DND-41 (cell line): ENCODE measurements around the gene BACH2.

Experiments
- ATAC-seq: fragments of 200-7000 bp; cut with Tn5 transposase; 3 replicates; pipeline ENCODE4 v1.9.1; 2021; ENCODE audit warnings: low read depth; ENCODE audit not compliant: insufficient read depth
- DNase-seq: peaks from one replicate; pipeline ENCODE4 v3.0.0-alpha.2; 2020
- H2AFZ ChIP-seq: 2 replicates; pipeline ENCODE4 v1.6.0; 2012; ENCODE audit warnings: low read depth, low read length
- H3K27ac ChIP-seq: 2 replicates; pipeline ENCODE4 v1.5.1; 2012; ENCODE audit warnings: low read length, inconsistent platforms
- H3K27me3 ChIP-seq: fragments of 200-600 bp; sonication (generic); 2 replicates; pipeline ENCODE4 v1.6.0; 2012; ENCODE audit warnings: low read length, mild to moderate bottlenecking, inconsistent platforms; ENCODE audit not compliant: insufficient read depth, poor library complexity
- H3K36me3 ChIP-seq: 2 replicates; pipeline ENCODE4 v1.5.1; 2012; ENCODE audit warnings: low read length, inconsistent platforms; ENCODE audit not compliant: insufficient read depth
- H3K4me1 ChIP-seq: 2 replicates; pipeline ENCODE4 v1.5.1; 2012; ENCODE audit warnings: mild to moderate bottlenecking, low read length; ENCODE audit not compliant: insufficient read depth
- H3K4me2 ChIP-seq: 2 replicates; pipeline ENCODE4 v1.6.0; 2012; ENCODE audit warnings: mild to moderate bottlenecking, moderate library complexity, low read length, inconsistent platforms; ENCODE audit not compliant: insufficient read depth
- H3K4me3 ChIP-seq, 2 experiments: fragments of 200-600 bp in 1 of 2; shearing (Covaris generic) in 1 of 2; 2 replicates each; pipeline ENCODE4 v1.5.1; 2012 to 2016; ENCODE audit warnings: inconsistent platforms in 2 of 2, low read length in 2 of 2, mild to moderate bottlenecking in 2 of 2, low read depth in 1 of 2, moderate library complexity in 1 of 2
- H3K79me2 ChIP-seq: 2 replicates; pipeline ENCODE4 v1.6.0; 2012; ENCODE audit warnings: low read length, inconsistent platforms; ENCODE audit not compliant: insufficient read depth
- H3K9ac ChIP-seq: 2 replicates; pipeline ENCODE4 v1.6.0; 2012; ENCODE audit warnings: low read depth, mild to moderate bottlenecking, inconsistent platforms, low read length, moderate library complexity
- H3K9me3 ChIP-seq: 2 replicates; pipeline ENCODE4 v1.5.1; 2012; ENCODE audit warnings: low read length, moderate library complexity, mild to moderate bottlenecking, inconsistent platforms; ENCODE audit not compliant: insufficient read depth, severe bottlenecking
- H4K20me1 ChIP-seq: 2 replicates; pipeline ENCODE4 v1.6.0; 2012; ENCODE audit warnings: low read length; ENCODE audit not compliant: insufficient read depth
- EZH2 ChIP-seq: IDR thresholded peaks from 3 replicates; pipeline ENCODE4 v1.6.1; 2012; ENCODE audit warnings: borderline replicate concordance, low read depth, mild to moderate bottlenecking, moderate library complexity, low read length, inconsistent platforms; ENCODE audit not compliant: severe bottlenecking
- TF ChIP-seq, protein P1 (sequence below): IDR thresholded peaks from 2 replicates; pipeline ENCODE4 v1.5.1; 2012; ENCODE audit warnings: borderline replicate concordance, low read length, moderate library complexity, mild to moderate bottlenecking; ENCODE audit not compliant: poor library complexity, severe bottlenecking; ENCODE audit errors: extremely low read depth

The BACH2 gene

DNA sequence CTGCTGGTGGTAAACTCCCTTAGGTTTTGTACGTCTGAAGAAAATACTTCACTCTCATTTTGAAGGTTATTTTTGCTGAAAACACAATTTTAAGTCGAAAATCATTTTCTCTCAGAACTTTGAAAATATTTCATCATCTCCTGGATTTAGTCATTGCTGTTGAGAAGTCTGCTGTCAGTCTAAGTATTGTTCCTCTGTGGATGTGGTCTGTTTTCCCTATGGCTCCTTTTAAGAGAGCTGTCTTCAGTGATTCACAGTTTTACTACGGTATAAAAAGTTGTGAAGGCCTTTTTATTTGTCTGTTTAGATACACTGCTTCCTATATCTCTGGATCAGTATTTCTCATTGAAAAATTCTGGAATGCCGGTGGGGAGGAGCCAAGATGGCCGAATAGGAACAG is 243.0 kb downstream of the BACH2 start:
- TF ChIP-seq, protein P1, sequence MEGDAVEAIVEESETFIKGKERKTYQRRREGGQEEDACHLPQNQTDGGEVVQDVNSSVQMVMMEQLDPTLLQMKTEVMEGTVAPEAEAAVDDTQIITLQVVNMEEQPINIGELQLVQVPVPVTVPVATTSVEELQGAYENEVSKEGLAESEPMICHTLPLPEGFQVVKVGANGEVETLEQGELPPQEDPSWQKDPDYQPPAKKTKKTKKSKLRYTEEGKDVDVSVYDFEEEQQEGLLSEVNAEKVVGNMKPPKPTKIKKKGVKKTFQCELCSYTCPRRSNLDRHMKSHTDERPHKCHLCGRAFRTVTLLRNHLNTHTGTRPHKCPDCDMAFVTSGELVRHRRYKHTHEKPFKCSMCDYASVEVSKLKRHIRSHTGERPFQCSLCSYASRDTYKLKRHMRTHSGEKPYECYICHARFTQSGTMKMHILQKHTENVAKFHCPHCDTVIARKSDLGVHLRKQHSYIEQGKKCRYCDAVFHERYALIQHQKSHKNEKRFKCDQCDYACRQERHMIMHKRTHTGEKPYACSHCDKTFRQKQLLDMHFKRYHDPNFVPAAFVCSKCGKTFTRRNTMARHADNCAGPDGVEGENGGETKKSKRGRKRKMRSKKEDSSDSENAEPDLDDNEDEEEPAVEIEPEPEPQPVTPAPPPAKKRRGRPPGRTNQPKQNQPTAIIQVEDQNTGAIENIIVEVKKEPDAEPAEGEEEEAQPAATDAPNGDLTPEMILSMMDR = no peak
- TF ChIP-seq EZH2 = no peak
- no peak overlapping the region for H2AFZ ChIP-seq
- no peak for DNase-seq
- H3K27me3 ChIP-seq = no peaks in the 10 kb centered on the region
- H3K4me3 ChIP-seq = no peak overlapping the region
- H3K36me3 ChIP-seq = no peaks in the 10 kb centered on the region
- no peaks in the 10 kb centered on the region for H3K4me1 ChIP-seq
- H3K4me2 ChIP-seq = no peak overlapping the region
- no peak overlapping the region for H3K9ac ChIP-seq
- no peaks in the 10 kb centered on the region for H4K20me1 ChIP-seq
- ATAC-seq = no peak
- H3K79me2 ChIP-seq = no peaks in the 10 kb centered on the region
- H3K9me3 ChIP-seq = peaks cover 11% of the 10 kb centered on the region
- H3K27ac ChIP-seq = no peak overlapping the region

DNA sequence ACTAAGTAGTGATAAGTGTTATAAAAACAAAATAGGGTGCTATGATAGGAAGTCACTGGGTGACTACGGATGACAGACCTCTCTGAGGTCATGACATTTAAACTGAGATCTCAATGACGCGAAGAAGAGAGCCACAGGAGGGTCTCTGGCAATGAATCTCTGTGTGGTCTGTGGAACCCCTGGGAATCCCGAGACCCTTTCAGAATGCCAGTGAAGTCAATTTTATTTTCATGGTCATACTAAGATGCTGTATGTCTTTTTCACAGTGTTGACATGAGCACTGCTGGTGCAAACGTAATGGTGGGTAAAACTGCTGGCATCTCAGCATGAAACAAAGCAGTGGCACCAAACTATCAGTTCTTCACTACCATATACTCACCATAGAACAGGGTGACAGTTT is 247.3 kb downstream of the BACH2 start:
- no peaks in the 10 kb centered on the region for H3K36me3 ChIP-seq
- H3K4me3 ChIP-seq = no peak overlapping the region
- H3K79me2 ChIP-seq = no peaks in the 10 kb centered on the region
- H3K9ac ChIP-seq = no peak overlapping the region
- no peak overlapping the region for H3K27ac ChIP-seq
- no peak for ATAC-seq
- H3K9me3 ChIP-seq = peaks cover 9% of the 10 kb centered on the region
- no peak for TF ChIP-seq EZH2
- TF ChIP-seq, protein P1 = no peak
- H4K20me1 ChIP-seq = no peaks in the 10 kb centered on the region
- H2AFZ ChIP-seq = no peak overlapping the region
- H3K4me2 ChIP-seq = no peak overlapping the region
- peaks cover 9% of the 10 kb centered on the region for H3K4me1 ChIP-seq
- DNase-seq = no peak
- no peaks in the 10 kb centered on the region for H3K27me3 ChIP-seq

- no peak for ATAC-seq
- Histone ChIP-seq H2AFZ (no peak overlapping the region), H3K4me2 (no peak overlapping the region), H3K79me2 (no peaks in the 10 kb centered on the region), H3K27ac (no peak overlapping the region), H3K4me1 (peaks cover 9% of the 10 kb centered on the region), H3K9me3 (peaks cover 2% of the 10 kb centered on the region), H3K27me3 (no peaks in the 10 kb centered on the region), H3K4me3 (no peak overlapping the region), H3K9ac (no peak overlapping the region), H3K36me3 (no peaks in the 10 kb centered on the region), H4K20me1 (no peaks in the 10 kb centered on the region)
- TF ChIP-seq, protein P1 = no peak
- TF ChIP-seq EZH2 = no peak
- no peak for DNase-seq
Measured at GRCh38 chr6:90048206-90048967, 248.3 kb downstream of the BACH2 start.
